AG20443 (cell line): ENCODE measurements around the gene HUS1.

ENCODE experiments used
- DNase-seq: peaks from one replicate; pipeline ENCODE4 v3.0.0; 2012; ENCODE audit warnings: low spot score, mixed read lengths

The HUS1 gene

GRCh38 chr7:47979832-47980181 lies 392 bp upstream of the HUS1 start:
- DNase-seq, result no peak

- no peak for DNase-seq
Observed at GRCh38 chr7:47978790-47979144, 648 bp downstream of the HUS1 start.

GRCh38 chr7:47973739-47974138 lies 5.7 kb downstream of the HUS1 start:
- DNase-seq, result no peak

GRCh38 chr7:47970761-47971160 lies 8.7 kb downstream of the HUS1 start:
- no peak for DNase-seq

GRCh38 chr7:47968847-47969774 lies 10.3 kb downstream of the HUS1 start:
- peak; percentile 57 for DNase-seq

- no peak for DNase-seq
Observed at GRCh38 chr7:47967708-47968107, 11.7 kb downstream of the HUS1 start.

GRCh38 chr7:47967123-47967522 lies 12.3 kb downstream of the HUS1 start:
- DNase-seq, result no peak

- no peak for DNase-seq
Observed at GRCh38 chr7:47965456-47965855, 14.0 kb downstream of the HUS1 start.

- no peak for DNase-seq
Observed at GRCh38 chr7:47962262-47962661, 17.2 kb downstream of the HUS1 start.

- DNase-seq, result no peak
Observed at GRCh38 chr7:47957156-47957555, 22.3 kb downstream of the HUS1 start.

- no peak for DNase-seq
Observed at GRCh38 chr7:47956220-47956619, 23.2 kb downstream of the HUS1 start.

- no peak for DNase-seq
Observed at GRCh38 chr7:47954231-47954911, 25.0 kb downstream of the HUS1 start.

GRCh38 chr7:47953822-47954221 lies 25.6 kb downstream of the HUS1 start:
- DNase-seq, result no peak

GRCh38 chr7:47952224-47952623 lies 27.2 kb downstream of the HUS1 start:
- DNase-seq, result no peak

- no peak for DNase-seq
Observed at GRCh38 chr7:47951374-47951773, 28.0 kb downstream of the HUS1 start.

- DNase-seq, result no peak
Observed at GRCh38 chr7:47950714-47951113, 28.7 kb downstream of the HUS1 start.

GRCh38 chr7:47949703-47950102 lies 29.7 kb downstream of the HUS1 start:
- no peak for DNase-seq

- no peak for DNase-seq
Observed at GRCh38 chr7:47948141-47948790, 31.1 kb downstream of the HUS1 start, which contains the start of gene PKD1L1. Gene PKD1L1, minus strand, starts transcription at chr7:47948466. Its CDS starts 26 bp downstream, at chr7:47948440.

- DNase-seq, result no peak
Observed at GRCh38 chr7:47947355-47947749, 32.1 kb downstream of the HUS1 start.

- no peak for DNase-seq
Observed at GRCh38 chr7:47946581-47947354, 32.6 kb downstream of the HUS1 start.

GRCh38 chr7:47945261-47946015 lies 34.0 kb downstream of the HUS1 start:
- peak; percentile 55 for DNase-seq
